WTC11 (cell line): ENCODE results near the gene SLCO4A1. TPM values are rescaled to one million over a fixed set of nuclear protein-coding genes. Genes with fewer than 3 reads are reported as not detected.

Experiments
- ATAC-seq: fragments of 200-7000 bp; cut with Tn5 transposase; 2 replicates; pipeline ENCODE4 v1.10.0; 2021; ENCODE audit warnings: mild to moderate bottlenecking, moderate library complexity
- CTCF ChIA-PET: fragments of 300-600 bp; sonication (Branson Sonifier 250); formaldehyde crosslinking; loops from one replicate; lab custom pipeline; 2021; ENCODE audit warnings: antibody characterized with exemption; lab: Charles Lee
- POLR2A ChIA-PET: fragments of 350-600 bp; sonication (Branson Sonifier 250); formaldehyde crosslinking; loops from one replicate; lab custom pipeline; 2021; ENCODE audit warnings: antibody characterized with exemption; lab: Charles Lee
- DNase-seq: peaks from one replicate; pipeline ENCODE4 v3.0.0; 2021; ENCODE audit warnings: low spot score
- H3K27ac Mint-ChIP-seq: 2 replicates; pipeline ENCODE4 v1.8.0; 2021; ENCODE audit warnings: mixed read lengths
- H3K27me3 Mint-ChIP-seq: 2 replicates; pipeline ENCODE4 v1.8.0; 2021; ENCODE audit warnings: low read depth, mild to moderate bottlenecking, moderate library complexity, mixed read lengths
- H3K36me3 Mint-ChIP-seq: 2 replicates; pipeline ENCODE4 v1.8.0; 2021; ENCODE audit warnings: mixed read lengths
- H3K4me1 Mint-ChIP-seq: 2 replicates; pipeline ENCODE4 v1.8.0; 2022; ENCODE audit warnings: mixed read lengths
- H3K4me3 Mint-ChIP-seq: 2 replicates; pipeline ENCODE4 v1.8.0; 2021; ENCODE audit warnings: mild to moderate bottlenecking, moderate library complexity, mixed read lengths
- H3K9me3 Mint-ChIP-seq: 2 replicates; pipeline ENCODE4 v1.8.0; 2021; ENCODE audit warnings: mixed read lengths
- CBFB ChIP-seq: sonication (generic); formaldehyde crosslinking; IDR thresholded peaks from 2 replicates; pipeline ENCODE4 v1.8.1; 2022; ENCODE audit warnings: mild to moderate bottlenecking, low read depth, missing genetic modification reagents
- ESRRA ChIP-seq: sonication (generic); formaldehyde crosslinking; IDR thresholded peaks from 2 replicates; pipeline ENCODE4 v1.8.1; 2022; ENCODE audit warnings: mild to moderate bottlenecking, missing genetic modification reagents, borderline replicate concordance
- GRHL2 ChIP-seq: fragments of 250-450 bp; sonication (Bioruptor Pico); IDR thresholded peaks from 2 replicates; pipeline ENCODE4 v1.8.0; 2022; ENCODE audit warnings: mild to moderate bottlenecking, moderate library complexity; ENCODE audit not compliant: insufficient replicate concordance, severe bottlenecking
- TEAD1 ChIP-seq: sonication (generic); formaldehyde crosslinking; IDR thresholded peaks from 2 replicates; pipeline ENCODE4 v1.8.0; 2022; ENCODE audit warnings: mild to moderate bottlenecking, missing genetic modification reagents
- ZNF423 ChIP-seq: fragments of 250-450 bp; sonication (Bioruptor Pico); IDR thresholded peaks from 2 replicates; pipeline ENCODE4 v2.1.2; 2022; ENCODE audit warnings: mild to moderate bottlenecking, moderate library complexity
- total RNA-seq: library from RNA; stranded (reverse); gene quantifications from 3 replicates; pipeline ENCODE4 v1.2.3, GENCODE V29; 2021
- TF ChIP-seq, protein P1 (sequence below): sonication (generic); formaldehyde crosslinking; IDR thresholded peaks from 2 replicates; pipeline ENCODE4 v1.8.1; 2022; ENCODE audit warnings: low read depth, mild to moderate bottlenecking, moderate library complexity, missing genetic modification reagents, borderline replicate concordance
- TF ChIP-seq, protein P2 (sequence below): sonication (generic); formaldehyde crosslinking; IDR thresholded peaks from 2 replicates; pipeline ENCODE4 v1.8.1; 2023; ENCODE audit warnings: mild to moderate bottlenecking, missing genetic modification reagents, moderate library complexity
- TF ChIP-seq, protein P3 (sequence below): sonication (generic); formaldehyde crosslinking; IDR thresholded peaks from 2 replicates; pipeline ENCODE4 v1.8.1; 2022; ENCODE audit warnings: low read depth, missing genetic modification reagents, borderline replicate concordance
- TF ChIP-seq, protein P4 (sequence below): sonication (generic); formaldehyde crosslinking; IDR thresholded peaks from 2 replicates; pipeline ENCODE4 v1.8.0; 2022; ENCODE audit warnings: mild to moderate bottlenecking, missing genetic modification reagents
- TF ChIP-seq, protein P5 (sequence below): sonication (generic); formaldehyde crosslinking; IDR thresholded peaks from 2 replicates; pipeline ENCODE4 v1.8.0; 2022; ENCODE audit warnings: missing genetic modification reagents
- TF ChIP-seq, protein P6 (sequence below): fragments of 250-450 bp; sonication (Bioruptor Pico); IDR thresholded peaks from 2 replicates; pipeline ENCODE4 v1.9.0; 2021; ENCODE audit warnings: mild to moderate bottlenecking, borderline replicate concordance

SLCO4A1 gene
- total RNA-seq, 1 experiment from 2014 or later, result 19.9 TPM

DNA sequence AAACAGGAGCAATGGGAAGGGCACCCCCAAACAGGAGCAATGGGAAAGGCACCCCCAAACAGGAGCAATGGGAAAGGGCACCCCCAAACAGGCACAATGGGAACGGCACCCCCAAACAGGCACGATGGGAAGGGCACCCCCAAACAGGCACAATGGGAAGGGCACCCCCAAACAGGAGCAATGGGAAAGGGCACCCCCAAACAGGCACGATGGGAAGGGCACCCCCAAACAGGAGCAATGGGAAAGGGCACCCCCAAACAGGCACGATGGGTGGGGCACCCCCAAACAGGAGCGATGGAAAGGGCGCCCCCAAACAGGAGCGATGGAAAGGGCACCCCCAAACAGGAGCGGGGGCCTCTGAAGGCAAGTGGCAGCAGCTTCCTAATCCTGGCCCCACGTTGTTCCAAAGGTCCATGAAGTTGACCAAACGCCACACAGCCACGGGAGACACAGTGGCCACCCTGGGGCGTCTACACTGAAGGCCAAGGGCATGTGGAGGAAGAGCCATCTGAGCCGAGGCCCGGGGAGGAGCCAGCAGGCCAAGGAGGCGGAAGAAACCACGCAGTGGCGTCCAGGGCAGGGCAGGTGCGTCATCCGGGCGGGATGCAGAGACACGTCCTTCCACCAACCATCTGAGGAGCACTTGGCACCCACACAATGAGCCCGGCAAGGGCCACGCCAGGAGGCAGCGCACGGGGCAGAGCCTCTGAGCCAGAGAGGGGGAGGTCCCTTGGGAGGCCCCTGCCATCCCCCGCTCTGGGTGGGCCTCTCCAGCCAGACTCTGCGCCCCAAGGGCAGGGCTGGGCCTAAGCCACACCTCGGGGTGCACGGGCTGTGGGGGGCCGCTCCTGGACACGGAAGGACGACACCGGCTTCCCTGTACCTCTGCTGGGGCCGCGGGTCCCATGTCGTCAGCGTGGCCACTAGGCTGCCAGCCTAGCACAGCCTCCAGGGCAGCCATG lies 44.8 kb downstream of the SLCO4A1 start:
- POLR2A ChIA-PET, result no interaction called here
- no peaks in the 10 kb centered on the region for H3K27me3 Mint-ChIP-seq
- H3K36me3 Mint-ChIP-seq, result no peaks in the 10 kb centered on the region
- DNase-seq (no peak), ATAC-seq (no peak)
- H3K27ac Mint-ChIP-seq, result no peak overlapping the region
- peaks cover 6% of the 10 kb centered on the region; the same call in 1 of the 2 replicates for H3K4me1 Mint-ChIP-seq
- no peaks in the 10 kb centered on the region; the same call in 1 of the 2 replicates for H3K9me3 Mint-ChIP-seq
- TF ChIP-seq, protein P1, sequence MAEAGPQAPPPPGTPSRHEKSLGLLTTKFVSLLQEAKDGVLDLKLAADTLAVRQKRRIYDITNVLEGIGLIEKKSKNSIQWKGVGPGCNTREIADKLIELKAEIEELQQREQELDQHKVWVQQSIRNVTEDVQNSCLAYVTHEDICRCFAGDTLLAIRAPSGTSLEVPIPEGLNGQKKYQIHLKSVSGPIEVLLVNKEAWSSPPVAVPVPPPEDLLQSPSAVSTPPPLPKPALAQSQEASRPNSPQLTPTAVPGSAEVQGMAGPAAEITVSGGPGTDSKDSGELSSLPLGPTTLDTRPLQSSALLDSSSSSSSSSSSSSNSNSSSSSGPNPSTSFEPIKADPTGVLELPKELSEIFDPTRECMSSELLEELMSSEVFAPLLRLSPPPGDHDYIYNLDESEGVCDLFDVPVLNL (CRISPR knock-in tag), result no peak
- TF ChIP-seq, protein P2, sequence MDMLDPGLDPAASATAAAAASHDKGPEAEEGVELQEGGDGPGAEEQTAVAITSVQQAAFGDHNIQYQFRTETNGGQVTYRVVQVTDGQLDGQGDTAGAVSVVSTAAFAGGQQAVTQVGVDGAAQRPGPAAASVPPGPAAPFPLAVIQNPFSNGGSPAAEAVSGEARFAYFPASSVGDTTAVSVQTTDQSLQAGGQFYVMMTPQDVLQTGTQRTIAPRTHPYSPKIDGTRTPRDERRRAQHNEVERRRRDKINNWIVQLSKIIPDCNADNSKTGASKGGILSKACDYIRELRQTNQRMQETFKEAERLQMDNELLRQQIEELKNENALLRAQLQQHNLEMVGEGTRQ (CRISPR knock-in tag), result no peak
- TF ChIP-seq CBFB (no peak), ZNF423 (CRISPR knock-in tag) (no peak), GRHL2 (CRISPR knock-in tag) (no peak), ESRRA (CRISPR knock-in tag) (no peak), TEAD1 (CRISPR knock-in tag) (no peak)
- TF ChIP-seq, protein P3, sequence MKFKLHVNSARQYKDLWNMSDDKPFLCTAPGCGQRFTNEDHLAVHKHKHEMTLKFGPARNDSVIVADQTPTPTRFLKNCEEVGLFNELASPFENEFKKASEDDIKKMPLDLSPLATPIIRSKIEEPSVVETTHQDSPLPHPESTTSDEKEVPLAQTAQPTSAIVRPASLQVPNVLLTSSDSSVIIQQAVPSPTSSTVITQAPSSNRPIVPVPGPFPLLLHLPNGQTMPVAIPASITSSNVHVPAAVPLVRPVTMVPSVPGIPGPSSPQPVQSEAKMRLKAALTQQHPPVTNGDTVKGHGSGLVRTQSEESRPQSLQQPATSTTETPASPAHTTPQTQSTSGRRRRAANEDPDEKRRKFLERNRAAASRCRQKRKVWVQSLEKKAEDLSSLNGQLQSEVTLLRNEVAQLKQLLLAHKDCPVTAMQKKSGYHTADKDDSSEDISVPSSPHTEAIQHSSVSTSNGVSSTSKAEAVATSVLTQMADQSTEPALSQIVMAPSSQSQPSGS, result no peak
- TF ChIP-seq, protein P4, sequence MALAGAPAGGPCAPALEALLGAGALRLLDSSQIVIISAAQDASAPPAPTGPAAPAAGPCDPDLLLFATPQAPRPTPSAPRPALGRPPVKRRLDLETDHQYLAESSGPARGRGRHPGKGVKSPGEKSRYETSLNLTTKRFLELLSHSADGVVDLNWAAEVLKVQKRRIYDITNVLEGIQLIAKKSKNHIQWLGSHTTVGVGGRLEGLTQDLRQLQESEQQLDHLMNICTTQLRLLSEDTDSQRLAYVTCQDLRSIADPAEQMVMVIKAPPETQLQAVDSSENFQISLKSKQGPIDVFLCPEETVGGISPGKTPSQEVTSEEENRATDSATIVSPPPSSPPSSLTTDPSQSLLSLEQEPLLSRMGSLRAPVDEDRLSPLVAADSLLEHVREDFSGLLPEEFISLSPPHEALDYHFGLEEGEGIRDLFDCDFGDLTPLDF (CRISPR knock-in tag), result no peak
- TF ChIP-seq, protein P5, sequence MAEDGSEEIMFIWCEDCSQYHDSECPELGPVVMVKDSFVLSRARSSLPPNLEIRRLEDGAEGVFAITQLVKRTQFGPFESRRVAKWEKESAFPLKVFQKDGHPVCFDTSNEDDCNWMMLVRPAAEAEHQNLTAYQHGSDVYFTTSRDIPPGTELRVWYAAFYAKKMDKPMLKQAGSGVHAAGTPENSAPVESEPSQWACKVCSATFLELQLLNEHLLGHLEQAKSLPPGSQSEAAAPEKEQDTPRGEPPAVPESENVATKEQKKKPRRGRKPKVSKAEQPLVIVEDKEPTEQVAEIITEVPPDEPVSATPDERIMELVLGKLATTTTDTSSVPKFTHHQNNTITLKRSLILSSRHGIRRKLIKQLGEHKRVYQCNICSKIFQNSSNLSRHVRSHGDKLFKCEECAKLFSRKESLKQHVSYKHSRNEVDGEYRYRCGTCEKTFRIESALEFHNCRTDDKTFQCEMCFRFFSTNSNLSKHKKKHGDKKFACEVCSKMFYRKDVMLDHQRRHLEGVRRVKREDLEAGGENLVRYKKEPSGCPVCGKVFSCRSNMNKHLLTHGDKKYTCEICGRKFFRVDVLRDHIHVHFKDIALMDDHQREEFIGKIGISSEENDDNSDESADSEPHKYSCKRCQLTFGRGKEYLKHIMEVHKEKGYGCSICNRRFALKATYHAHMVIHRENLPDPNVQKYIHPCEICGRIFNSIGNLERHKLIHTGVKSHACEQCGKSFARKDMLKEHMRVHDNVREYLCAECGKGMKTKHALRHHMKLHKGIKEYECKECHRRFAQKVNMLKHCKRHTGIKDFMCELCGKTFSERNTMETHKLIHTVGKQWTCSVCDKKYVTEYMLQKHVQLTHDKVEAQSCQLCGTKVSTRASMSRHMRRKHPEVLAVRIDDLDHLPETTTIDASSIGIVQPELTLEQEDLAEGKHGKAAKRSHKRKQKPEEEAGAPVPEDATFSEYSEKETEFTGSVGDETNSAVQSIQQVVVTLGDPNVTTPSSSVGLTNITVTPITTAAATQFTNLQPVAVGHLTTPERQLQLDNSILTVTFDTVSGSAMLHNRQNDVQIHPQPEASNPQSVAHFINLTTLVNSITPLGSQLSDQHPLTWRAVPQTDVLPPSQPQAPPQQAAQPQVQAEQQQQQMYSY (CRISPR knock-in tag), result no peak
- TF ChIP-seq, protein P6, sequence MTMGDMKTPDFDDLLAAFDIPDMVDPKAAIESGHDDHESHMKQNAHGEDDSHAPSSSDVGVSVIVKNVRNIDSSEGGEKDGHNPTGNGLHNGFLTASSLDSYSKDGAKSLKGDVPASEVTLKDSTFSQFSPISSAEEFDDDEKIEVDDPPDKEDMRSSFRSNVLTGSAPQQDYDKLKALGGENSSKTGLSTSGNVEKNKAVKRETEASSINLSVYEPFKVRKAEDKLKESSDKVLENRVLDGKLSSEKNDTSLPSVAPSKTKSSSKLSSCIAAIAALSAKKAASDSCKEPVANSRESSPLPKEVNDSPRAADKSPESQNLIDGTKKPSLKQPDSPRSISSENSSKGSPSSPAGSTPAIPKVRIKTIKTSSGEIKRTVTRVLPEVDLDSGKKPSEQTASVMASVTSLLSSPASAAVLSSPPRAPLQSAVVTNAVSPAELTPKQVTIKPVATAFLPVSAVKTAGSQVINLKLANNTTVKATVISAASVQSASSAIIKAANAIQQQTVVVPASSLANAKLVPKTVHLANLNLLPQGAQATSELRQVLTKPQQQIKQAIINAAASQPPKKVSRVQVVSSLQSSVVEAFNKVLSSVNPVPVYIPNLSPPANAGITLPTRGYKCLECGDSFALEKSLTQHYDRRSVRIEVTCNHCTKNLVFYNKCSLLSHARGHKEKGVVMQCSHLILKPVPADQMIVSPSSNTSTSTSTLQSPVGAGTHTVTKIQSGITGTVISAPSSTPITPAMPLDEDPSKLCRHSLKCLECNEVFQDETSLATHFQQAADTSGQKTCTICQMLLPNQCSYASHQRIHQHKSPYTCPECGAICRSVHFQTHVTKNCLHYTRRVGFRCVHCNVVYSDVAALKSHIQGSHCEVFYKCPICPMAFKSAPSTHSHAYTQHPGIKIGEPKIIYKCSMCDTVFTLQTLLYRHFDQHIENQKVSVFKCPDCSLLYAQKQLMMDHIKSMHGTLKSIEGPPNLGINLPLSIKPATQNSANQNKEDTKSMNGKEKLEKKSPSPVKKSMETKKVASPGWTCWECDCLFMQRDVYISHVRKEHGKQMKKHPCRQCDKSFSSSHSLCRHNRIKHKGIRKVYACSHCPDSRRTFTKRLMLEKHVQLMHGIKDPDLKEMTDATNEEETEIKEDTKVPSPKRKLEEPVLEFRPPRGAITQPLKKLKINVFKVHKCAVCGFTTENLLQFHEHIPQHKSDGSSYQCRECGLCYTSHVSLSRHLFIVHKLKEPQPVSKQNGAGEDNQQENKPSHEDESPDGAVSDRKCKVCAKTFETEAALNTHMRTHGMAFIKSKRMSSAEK, result no peak
- TF ChIP-seq, all 79 proteins: peak for 0
- CTCF ChIA-PET, result interaction anchor here (1.7 kb wide), 3 partner anchors 21 to 104 kb away, joined by 7 to 15 read pairs (median 13); partner anchors contain the start of gene NTSR1
- no peak overlapping the region for H3K4me3 Mint-ChIP-seq
